HL-60 (cell line): ENCODE data around the gene NUDT14.

ENCODE experiments used
- DNase-seq, 2 experiments: peaks; one replicate each; pipeline ENCODE4 v3.0.0-alpha.2; 2010 to 2020; ENCODE audit warnings: low read depth in 1 of 2, low spot score in 1 of 2
- H3K27ac ChIP-seq: fragments of 250-450 bp; sonication (Bioruptor Pico); replicated peaks from 2 replicates; pipeline ENCODE4 v1.5.1; 2020; ENCODE audit warnings: mild to moderate bottlenecking, moderate library complexity
- H3K27me3 ChIP-seq: fragments of 250-450 bp; sonication (Bioruptor Pico); 2 replicates; pipeline ENCODE4 v1.5.1; 2021; ENCODE audit warnings: mild to moderate bottlenecking, moderate library complexity; ENCODE audit not compliant: insufficient read depth, poor library complexity, severe bottlenecking
- H3K4me3 ChIP-seq: replicated peaks from 2 replicates; pipeline ENCODE4 v1.5.1; 2011; ENCODE audit warnings: mild to moderate bottlenecking, control low read depth, low read length; ENCODE audit not compliant: insufficient read depth
- GABPA ChIP-seq: IDR thresholded peaks from 2 replicates; pipeline ENCODE4 v1.6.1; 2012; ENCODE audit warnings: low read depth
- POLR2AphosphoS5 ChIP-seq: IDR thresholded peaks from 2 replicates; pipeline ENCODE4 v1.6.1; 2012; ENCODE audit warnings: low read depth
- SPI1 ChIP-seq: IDR thresholded peaks from 2 replicates; pipeline ENCODE4 v1.6.1; 2012; ENCODE audit warnings: low read depth, mild to moderate bottlenecking, borderline replicate concordance
- TF ChIP-seq, protein P1 (sequence below): IDR thresholded peaks from 2 replicates; pipeline ENCODE4 v1.6.1; 2012; ENCODE audit warnings: low read depth; ENCODE audit not compliant: insufficient replicate concordance
- TF ChIP-seq, protein P2 (sequence below): IDR thresholded peaks from one replicate; pipeline ENCODE4 v1.5.1; 2011; ENCODE audit warnings: low read length, control low read depth, inconsistent platforms; ENCODE audit not compliant: insufficient read depth

Gene NUDT14

DNA sequence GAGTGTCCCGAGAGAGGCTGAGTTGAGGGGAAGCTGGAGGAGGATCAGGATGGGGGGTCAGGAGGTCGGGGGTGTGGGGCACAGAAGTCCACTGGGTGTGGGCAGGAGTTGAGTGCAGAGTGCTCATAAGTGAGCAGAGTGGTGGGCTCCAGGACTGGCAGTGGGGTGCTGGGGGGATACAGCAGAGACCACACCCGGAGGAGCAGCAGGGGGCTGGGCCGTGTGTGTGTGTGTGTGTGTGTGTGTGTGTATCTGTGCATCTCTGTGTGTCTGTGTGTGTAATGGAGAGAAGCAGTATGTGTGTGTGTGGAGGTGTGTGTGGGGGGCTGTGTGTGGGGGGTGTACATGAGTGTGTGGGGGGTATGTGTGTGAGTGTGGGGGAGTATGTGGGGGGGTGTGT, 4.9 kb upstream of the NUDT14 start:
- Histone ChIP-seq H3K4me3 (no peak overlapping the region), H3K27ac (no peak overlapping the region), H3K27me3 (no peaks in the 10 kb centered on the region)
- no peak for TF ChIP-seq POLR2AphosphoS5
- no peak for DNase-seq

DNA sequence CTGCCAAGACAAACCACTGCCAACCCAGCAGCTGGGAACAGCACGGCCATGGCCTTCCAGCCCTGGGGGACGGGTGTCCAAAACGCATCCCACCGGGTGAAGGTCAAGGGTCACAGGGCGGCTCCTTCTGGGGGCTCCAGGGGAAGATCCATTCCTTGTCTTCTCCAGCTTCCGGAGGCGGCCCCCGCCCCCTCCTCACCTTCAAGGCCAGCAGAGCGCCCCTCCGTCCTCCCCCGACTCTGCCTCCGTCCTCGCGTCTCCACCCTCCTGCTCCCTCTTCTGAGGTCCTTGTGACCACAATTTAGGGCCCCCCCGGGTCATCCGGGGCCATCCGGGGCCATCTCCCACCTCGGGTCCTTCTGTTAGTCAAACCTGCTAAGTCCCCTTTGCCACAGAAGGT, 3.9 kb upstream of the NUDT14 start:
- H3K27me3 ChIP-seq = no peaks in the 10 kb centered on the region
- no peak overlapping the region for H3K4me3 ChIP-seq
- no peak for DNase-seq
- no peak overlapping the region for H3K27ac ChIP-seq
- TF ChIP-seq POLR2AphosphoS5 (no peak), SPI1 (no peak), GABPA (no peak)
- TF ChIP-seq, protein P1, sequence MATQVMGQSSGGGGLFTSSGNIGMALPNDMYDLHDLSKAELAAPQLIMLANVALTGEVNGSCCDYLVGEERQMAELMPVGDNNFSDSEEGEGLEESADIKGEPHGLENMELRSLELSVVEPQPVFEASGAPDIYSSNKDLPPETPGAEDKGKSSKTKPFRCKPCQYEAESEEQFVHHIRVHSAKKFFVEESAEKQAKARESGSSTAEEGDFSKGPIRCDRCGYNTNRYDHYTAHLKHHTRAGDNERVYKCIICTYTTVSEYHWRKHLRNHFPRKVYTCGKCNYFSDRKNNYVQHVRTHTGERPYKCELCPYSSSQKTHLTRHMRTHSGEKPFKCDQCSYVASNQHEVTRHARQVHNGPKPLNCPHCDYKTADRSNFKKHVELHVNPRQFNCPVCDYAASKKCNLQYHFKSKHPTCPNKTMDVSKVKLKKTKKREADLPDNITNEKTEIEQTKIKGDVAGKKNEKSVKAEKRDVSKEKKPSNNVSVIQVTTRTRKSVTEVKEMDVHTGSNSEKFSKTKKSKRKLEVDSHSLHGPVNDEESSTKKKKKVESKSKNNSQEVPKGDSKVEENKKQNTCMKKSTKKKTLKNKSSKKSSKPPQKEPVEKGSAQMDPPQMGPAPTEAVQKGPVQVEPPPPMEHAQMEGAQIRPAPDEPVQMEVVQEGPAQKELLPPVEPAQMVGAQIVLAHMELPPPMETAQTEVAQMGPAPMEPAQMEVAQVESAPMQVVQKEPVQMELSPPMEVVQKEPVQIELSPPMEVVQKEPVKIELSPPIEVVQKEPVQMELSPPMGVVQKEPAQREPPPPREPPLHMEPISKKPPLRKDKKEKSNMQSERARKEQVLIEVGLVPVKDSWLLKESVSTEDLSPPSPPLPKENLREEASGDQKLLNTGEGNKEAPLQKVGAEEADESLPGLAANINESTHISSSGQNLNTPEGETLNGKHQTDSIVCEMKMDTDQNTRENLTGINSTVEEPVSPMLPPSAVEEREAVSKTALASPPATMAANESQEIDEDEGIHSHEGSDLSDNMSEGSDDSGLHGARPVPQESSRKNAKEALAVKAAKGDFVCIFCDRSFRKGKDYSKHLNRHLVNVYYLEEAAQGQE = no peak
- TF ChIP-seq, protein P2, sequence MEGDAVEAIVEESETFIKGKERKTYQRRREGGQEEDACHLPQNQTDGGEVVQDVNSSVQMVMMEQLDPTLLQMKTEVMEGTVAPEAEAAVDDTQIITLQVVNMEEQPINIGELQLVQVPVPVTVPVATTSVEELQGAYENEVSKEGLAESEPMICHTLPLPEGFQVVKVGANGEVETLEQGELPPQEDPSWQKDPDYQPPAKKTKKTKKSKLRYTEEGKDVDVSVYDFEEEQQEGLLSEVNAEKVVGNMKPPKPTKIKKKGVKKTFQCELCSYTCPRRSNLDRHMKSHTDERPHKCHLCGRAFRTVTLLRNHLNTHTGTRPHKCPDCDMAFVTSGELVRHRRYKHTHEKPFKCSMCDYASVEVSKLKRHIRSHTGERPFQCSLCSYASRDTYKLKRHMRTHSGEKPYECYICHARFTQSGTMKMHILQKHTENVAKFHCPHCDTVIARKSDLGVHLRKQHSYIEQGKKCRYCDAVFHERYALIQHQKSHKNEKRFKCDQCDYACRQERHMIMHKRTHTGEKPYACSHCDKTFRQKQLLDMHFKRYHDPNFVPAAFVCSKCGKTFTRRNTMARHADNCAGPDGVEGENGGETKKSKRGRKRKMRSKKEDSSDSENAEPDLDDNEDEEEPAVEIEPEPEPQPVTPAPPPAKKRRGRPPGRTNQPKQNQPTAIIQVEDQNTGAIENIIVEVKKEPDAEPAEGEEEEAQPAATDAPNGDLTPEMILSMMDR = no peak

DNA sequence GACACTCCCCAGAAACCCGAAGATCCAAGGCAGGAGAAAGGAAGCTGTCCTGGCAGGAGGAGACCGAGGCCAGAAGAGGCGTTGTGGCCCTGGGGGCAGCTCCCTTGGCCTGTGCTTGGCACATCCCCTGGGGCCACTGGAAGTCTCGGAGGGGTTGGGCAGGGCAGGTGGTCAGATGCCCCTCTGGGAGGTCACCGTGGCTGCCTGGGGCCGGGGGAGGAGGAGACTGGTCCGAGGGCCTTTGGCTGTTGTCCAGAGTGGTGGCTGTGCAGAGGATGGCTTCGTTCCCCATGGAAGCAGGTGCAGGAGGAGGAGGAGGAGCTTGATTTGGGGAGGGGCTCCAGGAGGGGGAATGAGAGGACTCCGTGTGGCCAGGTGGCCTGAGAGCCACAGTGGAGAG, 3.3 kb upstream of the NUDT14 start:
- DNase-seq = no peak
- no peaks in the 10 kb centered on the region for H3K27me3 ChIP-seq
- no peak overlapping the region for H3K27ac ChIP-seq
- no peak overlapping the region for H3K4me3 ChIP-seq
- TF ChIP-seq POLR2AphosphoS5 (no peak), GABPA (no peak), SPI1 (no peak)
- TF ChIP-seq, protein P1 = no peak
- TF ChIP-seq, protein P2 = no peak

DNA sequence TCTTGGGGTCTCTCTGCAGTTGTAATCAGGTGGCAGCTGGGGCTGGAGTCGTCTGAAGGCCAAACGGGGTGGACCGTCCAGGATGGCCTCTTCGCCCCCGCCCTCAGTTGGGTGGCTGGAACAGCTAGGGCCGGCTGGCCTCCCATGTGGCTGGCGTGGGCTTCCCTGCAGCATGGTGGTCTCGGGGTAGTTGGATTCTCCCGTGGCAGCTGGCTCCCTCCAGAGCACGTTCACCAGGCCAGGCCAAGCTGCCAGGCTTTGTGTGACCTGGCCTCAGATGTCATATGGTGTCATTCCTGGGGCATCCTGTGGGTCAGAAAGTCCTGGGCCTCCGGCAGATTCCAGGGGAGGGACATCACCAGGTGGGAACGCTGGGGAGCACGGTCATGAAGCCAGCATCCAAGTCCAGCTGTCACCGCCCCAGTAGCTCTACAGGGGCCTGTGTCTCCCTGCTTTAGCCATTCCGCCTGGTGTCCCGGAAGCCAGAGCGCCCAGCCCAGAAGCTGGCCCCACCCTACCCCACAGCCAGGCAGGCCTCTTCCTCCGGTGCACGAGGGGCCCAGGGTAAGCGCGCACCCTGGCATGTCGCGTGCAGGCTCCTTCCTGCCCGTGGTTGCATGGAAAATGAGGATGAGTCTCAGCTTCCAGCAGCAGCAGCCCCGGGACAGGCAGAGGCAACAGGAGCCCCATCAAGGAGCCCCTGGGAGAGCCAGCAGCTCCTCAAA, 1.3 kb upstream of the NUDT14 start:
- Histone ChIP-seq H3K4me3 (no peak overlapping the region), H3K27me3 (no peaks in the 10 kb centered on the region), H3K27ac (no peak overlapping the region)
- TF ChIP-seq SPI1 (no peak), GABPA (no peak), POLR2AphosphoS5 (no peak)
- TF ChIP-seq, protein P1 = no peak
- TF ChIP-seq, protein P2 = no peak
- DNase-seq = no peak
